ENCODE data around the gene LMNA.

- no peak for TF ChIP-seq CTCF (conservative IDR thresholded peaks at IDR 0.05; ENCODE audit: low read length)
- TF ChIP-seq EZH2phosphoT487 (IDR thresholded peaks at IDR 0.05; ENCODE audit: borderline replicate concordance), result no peak
Observed at GRCh38 chr1:156143765-156144489, 29.4 kb downstream of the LMNA start.

All from Loucy (cell line).